RWPE2 (cell line): Measurements from ENCODE around the gene RNF222.

Source experiments
- ATAC-seq: fragments of 200-7000 bp; cut with Tn5 transposase; 3 replicates; pipeline ENCODE4 v1.9.1; 2021; ENCODE audit warnings: low read depth
- DNase-seq: peaks from one replicate; pipeline ENCODE4 v3.0.0-alpha.2; 2020; ENCODE audit warnings: low spot score
- H3K27ac ChIP-seq: fragments of 450-650 bp; 2 replicates; pipeline ENCODE4 v1.5.1; 2017; ENCODE audit warnings: mild to moderate bottlenecking; ENCODE audit not compliant: poor library complexity, severe bottlenecking
- H3K27me3 ChIP-seq: fragments of 250-450 bp; sonication (Bioruptor Pico); 2 replicates; pipeline ENCODE4 v1.5.1; 2021; ENCODE audit warnings: mild to moderate bottlenecking, moderate library complexity; ENCODE audit not compliant: insufficient read depth, poor library complexity, severe bottlenecking
- H3K36me3 ChIP-seq: fragments of 250-450 bp; sonication (Bioruptor Pico); 2 replicates; pipeline ENCODE4 v1.5.1; 2020; ENCODE audit warnings: low read depth, mild to moderate bottlenecking, moderate library complexity
- H3K4me1 ChIP-seq: fragments of 250-450 bp; sonication (Bioruptor Pico); 2 replicates; pipeline ENCODE4 v1.5.1; 2021; ENCODE audit warnings: mild to moderate bottlenecking, moderate library complexity; ENCODE audit not compliant: insufficient read depth, poor library complexity, severe bottlenecking
- H3K4me3 ChIP-seq: fragments of 250-450 bp; sonication (Bioruptor Pico); 2 replicates; pipeline ENCODE4 v1.5.1; 2021; ENCODE audit warnings: mild to moderate bottlenecking, moderate library complexity; ENCODE audit not compliant: severe bottlenecking
- H3K9me3 ChIP-seq: fragments of 250-450 bp; sonication (Bioruptor Pico); 2 replicates; pipeline ENCODE4 v1.5.1; 2021; ENCODE audit warnings: mild to moderate bottlenecking, moderate library complexity; ENCODE audit not compliant: severe bottlenecking
- TF ChIP-seq, protein P1 (sequence below): fragments of 450-650 bp; IDR thresholded peaks from one replicate; pipeline ENCODE4 v1.5.1; 2017; ENCODE audit warnings: mild to moderate bottlenecking, moderate library complexity; ENCODE audit not compliant: poor library complexity, severe bottlenecking

RNF222 gene

DNA sequence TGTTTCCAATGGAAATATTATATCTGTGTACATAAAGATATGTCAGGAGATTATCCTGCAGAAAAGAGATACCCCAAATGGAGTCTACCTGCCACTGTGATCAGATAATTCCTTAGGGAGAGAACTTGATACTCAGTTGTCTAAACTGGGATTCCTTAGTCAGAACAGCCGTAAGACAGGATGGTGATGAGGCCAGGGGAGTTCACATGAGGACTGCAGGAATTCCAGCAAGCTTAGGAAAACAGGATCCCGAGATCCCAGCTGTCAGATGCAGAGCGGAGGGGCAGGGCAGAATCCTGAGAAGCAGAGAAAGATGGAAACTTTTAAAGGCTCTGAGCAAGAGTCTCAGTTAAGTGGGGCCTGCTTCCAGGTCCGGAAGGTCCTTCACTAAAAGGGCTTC lies 25.8 kb downstream of the RNF222 start:
- Histone ChIP-seq H3K27me3 (no peaks in the 10 kb centered on the region), H3K9me3 (no peaks in the 10 kb centered on the region), H3K36me3 (peaks cover 12% of the 10 kb centered on the region), H3K27ac (no peak overlapping the region), H3K4me3 (no peak overlapping the region), H3K4me1 (peaks cover under 1% of the 10 kb centered on the region)
- DNase-seq: no peak
- no peak for ATAC-seq
- TF ChIP-seq, protein P1, sequence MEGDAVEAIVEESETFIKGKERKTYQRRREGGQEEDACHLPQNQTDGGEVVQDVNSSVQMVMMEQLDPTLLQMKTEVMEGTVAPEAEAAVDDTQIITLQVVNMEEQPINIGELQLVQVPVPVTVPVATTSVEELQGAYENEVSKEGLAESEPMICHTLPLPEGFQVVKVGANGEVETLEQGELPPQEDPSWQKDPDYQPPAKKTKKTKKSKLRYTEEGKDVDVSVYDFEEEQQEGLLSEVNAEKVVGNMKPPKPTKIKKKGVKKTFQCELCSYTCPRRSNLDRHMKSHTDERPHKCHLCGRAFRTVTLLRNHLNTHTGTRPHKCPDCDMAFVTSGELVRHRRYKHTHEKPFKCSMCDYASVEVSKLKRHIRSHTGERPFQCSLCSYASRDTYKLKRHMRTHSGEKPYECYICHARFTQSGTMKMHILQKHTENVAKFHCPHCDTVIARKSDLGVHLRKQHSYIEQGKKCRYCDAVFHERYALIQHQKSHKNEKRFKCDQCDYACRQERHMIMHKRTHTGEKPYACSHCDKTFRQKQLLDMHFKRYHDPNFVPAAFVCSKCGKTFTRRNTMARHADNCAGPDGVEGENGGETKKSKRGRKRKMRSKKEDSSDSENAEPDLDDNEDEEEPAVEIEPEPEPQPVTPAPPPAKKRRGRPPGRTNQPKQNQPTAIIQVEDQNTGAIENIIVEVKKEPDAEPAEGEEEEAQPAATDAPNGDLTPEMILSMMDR: no peak

DNA sequence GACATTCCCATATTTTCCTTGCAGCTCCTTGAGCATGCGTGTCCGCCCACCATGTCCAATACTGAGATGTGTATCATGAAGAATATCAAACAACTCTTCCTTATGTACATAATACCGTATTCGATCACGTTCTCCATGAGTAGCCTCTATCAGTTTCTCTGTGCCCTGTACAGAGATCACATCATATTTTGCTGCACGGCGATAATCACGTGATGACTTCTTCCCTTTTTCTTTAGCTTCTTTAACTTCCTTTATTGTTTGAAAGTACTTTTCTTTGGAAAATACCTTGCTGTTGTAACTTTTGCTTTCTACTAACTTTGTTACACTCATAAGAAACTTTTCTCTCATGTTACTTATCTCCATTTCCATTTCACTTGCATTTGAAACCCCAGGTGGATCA lies 27.7 kb downstream of the RNF222 start:
- Histone ChIP-seq H3K27me3 (no peaks in the 10 kb centered on the region), H3K27ac (no peak overlapping the region), H3K36me3 (peaks cover 12% of the 10 kb centered on the region)

DNA sequence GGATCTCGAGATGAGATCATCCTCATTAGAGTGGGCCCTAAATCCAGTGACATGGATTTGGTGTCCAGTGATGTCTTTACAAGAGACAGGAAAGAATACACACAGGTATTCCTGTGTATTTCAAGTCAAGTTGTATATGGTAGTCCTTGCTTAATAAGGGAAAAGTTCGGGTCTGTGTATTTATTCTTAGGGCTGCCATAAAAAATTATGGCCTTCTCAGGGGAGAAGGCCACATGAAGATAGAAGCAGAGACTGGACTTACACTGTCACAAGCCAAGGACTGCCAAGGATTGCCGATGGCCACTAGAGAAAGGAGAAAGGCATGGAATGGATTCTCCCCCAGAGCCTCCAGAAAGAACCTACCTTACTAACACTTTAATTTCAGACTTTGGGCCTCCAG lies 29.4 kb downstream of the RNF222 start:
- Histone ChIP-seq H3K9me3 (no peaks in the 10 kb centered on the region), H3K4me3 (no peak overlapping the region), H3K36me3 (peaks cover 12% of the 10 kb centered on the region), H3K27ac (no peak overlapping the region), H3K27me3 (no peaks in the 10 kb centered on the region), H3K4me1 (peaks cover 12% of the 10 kb centered on the region)
- DNase-seq: no peak
- TF ChIP-seq, protein P1: no peak
- no peak for ATAC-seq

More for the DNA sequence above, 27.7 kb downstream of the RNF222 start:
- Histone ChIP-seq H3K4me3 (no peak overlapping the region), H3K9me3 (no peaks in the 10 kb centered on the region), H3K4me1 (peaks cover 12% of the 10 kb centered on the region)
- TF ChIP-seq, protein P1: no peak
- no peak for DNase-seq
- no peak for ATAC-seq

DNA sequence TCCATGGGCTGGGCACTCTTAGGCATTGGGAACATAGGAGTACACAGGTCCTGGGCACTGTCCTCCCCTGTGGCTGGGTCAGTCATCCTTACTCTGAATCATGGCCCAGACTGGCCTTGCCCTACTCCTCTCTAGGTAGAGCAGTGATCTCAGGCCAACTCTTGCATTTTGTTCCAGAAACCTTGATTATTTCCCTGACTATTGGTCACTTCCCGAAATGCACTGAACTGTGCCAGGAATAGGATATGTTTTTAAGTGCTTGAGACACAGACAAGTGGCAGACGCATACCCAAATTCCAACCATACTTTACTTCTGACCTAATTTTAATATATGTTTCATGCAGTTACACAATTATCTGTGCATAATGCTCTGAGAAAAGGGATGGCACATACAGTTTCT lies 31.4 kb downstream of the RNF222 start:
- Histone ChIP-seq H3K27me3 (no peaks in the 10 kb centered on the region), H3K36me3 (peaks cover 12% of the 10 kb centered on the region), H3K9me3 (no peaks in the 10 kb centered on the region), H3K4me3 (no peak overlapping the region), H3K4me1 (peaks cover 12% of the 10 kb centered on the region), H3K27ac (peak overlapping the region; percentile 60)
- peak; percentile 82 for ATAC-seq
- no peak for DNase-seq
- TF ChIP-seq, protein P1: no peak

DNA sequence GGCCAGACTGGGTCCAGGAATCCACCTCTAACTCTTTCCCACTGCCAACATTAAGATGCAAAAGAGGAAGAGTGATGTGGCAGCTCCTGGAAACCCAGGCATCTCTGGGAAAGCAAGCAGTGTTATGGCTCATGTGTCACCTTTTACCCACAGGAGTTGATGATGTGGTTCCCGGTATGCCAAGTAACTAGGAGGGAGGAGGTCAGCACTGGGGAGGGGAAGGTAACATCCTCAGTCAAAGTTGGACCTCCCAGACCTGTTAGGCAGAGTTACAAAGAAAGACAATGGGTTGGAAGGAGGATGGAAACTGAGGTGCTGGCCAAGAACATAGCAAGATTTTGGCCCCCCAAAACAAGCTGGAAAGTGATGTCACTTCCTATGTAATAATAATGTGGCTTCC lies 32.5 kb downstream of the RNF222 start:
- Histone ChIP-seq H3K27me3 (no peaks in the 10 kb centered on the region), H3K9me3 (no peaks in the 10 kb centered on the region), H3K36me3 (peaks cover 8% of the 10 kb centered on the region), H3K27ac (no peak overlapping the region), H3K4me1 (peaks cover 14% of the 10 kb centered on the region), H3K4me3 (no peak overlapping the region)
- DNase-seq (no peak), ATAC-seq (no peak)
- TF ChIP-seq, protein P1: no peak
